ENCODE data around the gene NIPAL4.
"Not testable (repeated sequence)": the region's sequence is repeated elsewhere in the genome, so short reads cannot be mapped to it uniquely, and the experiment has no call there.

The NIPAL4 gene

GRCh38 chr5:157459715-157460599, at the start of gene NIPAL4:
Gene NIPAL4 (plus strand): TSS chr5:157460213. CDS start chr5:157460321, 108 bp downstream.
- DNase-seq, result no peak

GRCh38 chr5:157415838-157416237, 44.2 kb upstream of the NIPAL4 start:
- no peak for DNase-seq

GRCh38 chr5:157419521-157419920, 40.5 kb upstream of the NIPAL4 start:
- not testable (repeated sequence) for DNase-seq

- not testable (repeated sequence) for DNase-seq
Measured at GRCh38 chr5:157429920-157430319, 30.1 kb upstream of the NIPAL4 start.

GRCh38 chr5:157431544-157432200, 28.3 kb upstream of the NIPAL4 start:
- DNase-seq, result no peak

- DNase-seq, result no peak
Measured at GRCh38 chr5:157434096-157434495, 25.9 kb upstream of the NIPAL4 start.

- DNase-seq, result no peak
Measured at GRCh38 chr5:157443041-157443549, 16.9 kb upstream of the NIPAL4 start.

- no peak for DNase-seq
Measured at GRCh38 chr5:157444224-157444623, 15.8 kb upstream of the NIPAL4 start.

GRCh38 chr5:157445745-157446411, 14.1 kb upstream of the NIPAL4 start:
- no peak for DNase-seq

- DNase-seq, result no peak
Measured at GRCh38 chr5:157446412-157446935, 13.5 kb upstream of the NIPAL4 start.

- no peak for DNase-seq
Measured at GRCh38 chr5:157447201-157447637, 12.8 kb upstream of the NIPAL4 start.

GRCh38 chr5:157449011-157449723, 10.8 kb upstream of the NIPAL4 start:
- DNase-seq, result no peak

GRCh38 chr5:157450024-157450423, 10.0 kb upstream of the NIPAL4 start:
- no peak for DNase-seq

- DNase-seq, result no peak
Measured at GRCh38 chr5:157451806-157452205, 8.2 kb upstream of the NIPAL4 start.

- DNase-seq, result no peak
Measured at GRCh38 chr5:157454273-157454672, 5.7 kb upstream of the NIPAL4 start.

GRCh38 chr5:157455057-157455456, 5.0 kb upstream of the NIPAL4 start:
- no peak for DNase-seq

GRCh38 chr5:157456301-157456700, 3.7 kb upstream of the NIPAL4 start:
- DNase-seq, result no peak

- no peak for DNase-seq
Measured at GRCh38 chr5:157457391-157457790, 2.6 kb upstream of the NIPAL4 start.

- DNase-seq, result no peak
Measured at GRCh38 chr5:157458835-157459234, 1.2 kb upstream of the NIPAL4 start.

GRCh38 chr5:157460921-157461792, 1.1 kb downstream of the NIPAL4 start:
- DNase-seq, result no peak

- DNase-seq, result no peak
Measured at GRCh38 chr5:157463081-157463480, 3.1 kb downstream of the NIPAL4 start.

All from NCI-H510A (cell line).